Ectodermal cell (in vitro differentiated cells): ENCODE results near the gene CRIM1.

Experiments
- H3K27ac ChIP-seq: 2 replicates; pipeline ENCODE4 v1.7.0; 2013; ENCODE audit warnings: mild to moderate bottlenecking, low read depth, low read length; ENCODE audit not compliant: insufficient read depth, poor library complexity, severe bottlenecking
- H3K27me3 ChIP-seq: 2 replicates; pipeline ENCODE4 v1.7.0; 2013; ENCODE audit warnings: mild to moderate bottlenecking, low read length; ENCODE audit not compliant: insufficient read depth, control insufficient read depth, poor library complexity, severe bottlenecking
- H3K36me3 ChIP-seq: one replicate; pipeline ENCODE4 v1.7.0; 2013; ENCODE audit warnings: low read length; ENCODE audit not compliant: control insufficient read depth, insufficient read depth
- H3K4me1 ChIP-seq: one replicate; pipeline ENCODE4 v1.7.0; 2013; ENCODE audit warnings: low read length; ENCODE audit not compliant: control insufficient read depth, insufficient read depth
- H3K4me3 ChIP-seq: 2 replicates; pipeline ENCODE4 v1.7.0; 2013; ENCODE audit warnings: low read depth, low read length, control low read depth; ENCODE audit not compliant: insufficient read depth
- H3K9me3 ChIP-seq: 2 replicates; pipeline ENCODE4 v1.7.0; 2013; ENCODE audit warnings: mild to moderate bottlenecking, low read length, moderate library complexity; ENCODE audit not compliant: control insufficient read depth
- WGBS, 2 experiments: methylation state at CpG; one replicate each; pipeline ENCODE4 v1.1.7; 2013; ENCODE audit warnings: missing lambda C conversion rate in 2 of 2; 5-methylcytosine and 5-hydroxymethylcytosine counted together

Gene CRIM1

DNA sequence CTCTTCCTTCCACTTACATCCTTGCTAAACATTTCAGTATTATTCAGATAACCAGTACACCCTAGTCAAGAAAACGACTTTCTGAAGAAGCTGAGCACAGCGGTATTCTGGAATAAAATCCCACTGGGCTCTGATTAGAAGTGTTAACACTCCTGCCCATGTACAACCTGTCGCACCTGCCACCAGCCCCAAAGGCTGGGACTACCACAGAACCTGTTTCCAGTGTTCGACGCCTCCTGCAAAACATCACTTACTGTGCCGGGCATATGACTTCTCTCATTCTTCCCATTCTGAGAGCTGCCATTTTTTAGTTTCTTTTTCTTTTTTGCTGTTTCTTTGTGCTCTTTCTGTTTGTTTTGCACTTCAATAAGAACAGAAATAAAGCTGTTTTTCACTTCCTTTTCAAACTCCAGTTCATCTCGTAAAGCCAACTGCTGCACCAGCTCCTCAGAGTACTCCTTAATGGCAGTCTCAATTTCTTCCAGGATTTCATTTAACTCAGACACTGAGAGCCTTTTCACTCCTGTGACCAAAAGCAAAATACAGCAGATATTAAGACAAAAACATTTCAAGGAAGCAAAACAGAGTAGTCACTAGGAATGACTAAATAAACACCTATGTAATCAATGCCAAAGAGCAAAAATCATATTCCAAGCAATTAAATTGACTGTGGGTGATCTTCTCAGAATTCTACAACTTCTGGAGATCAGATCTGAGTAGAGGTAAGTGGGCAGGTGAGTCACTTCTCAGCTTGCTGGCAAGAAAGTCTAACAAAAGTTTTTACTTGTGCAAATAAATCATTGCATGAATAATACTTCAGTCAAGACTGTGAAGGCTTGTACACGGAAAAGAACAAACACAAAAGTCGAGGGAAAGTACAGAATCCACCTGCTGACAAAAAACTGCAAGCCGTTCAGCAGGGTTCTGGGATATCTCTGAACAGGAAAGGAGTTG, 223.0 kb downstream of the CRIM1 start:
- Histone ChIP-seq H3K36me3 (peaks cover 40% of the 10 kb centered on the region), H3K9me3 (no peaks in the 10 kb centered on the region), H3K27me3 (no peaks in the 10 kb centered on the region), H3K4me3 (no peak overlapping the region), H3K4me1 (no peaks in the 10 kb centered on the region), H3K27ac (no peak overlapping the region)
- WGBS, 2 experiments: 92 to 95% methylated on average over 10 of the region's 10 CpGs

- peaks cover 46% of the 10 kb centered on the region for H3K36me3 ChIP-seq
- H3K4me3 ChIP-seq: no peak overlapping the region
- H3K4me1 ChIP-seq: no peaks in the 10 kb centered on the region
- H3K27ac ChIP-seq: no peak overlapping the region
- H3K27me3 ChIP-seq: no peaks in the 10 kb centered on the region
- no peaks in the 10 kb centered on the region for H3K9me3 ChIP-seq
Observed at GRCh38 chr2:36579297-36579664, 223.7 kb downstream of the CRIM1 start.

- WGBS, 2 experiments: 92 to 94% methylated on average over 5 of the region's 5 CpGs
- H3K36me3 ChIP-seq: peaks cover 41% of the 10 kb centered on the region
Observed at GRCh38 chr2:36582538-36582937, 227.0 kb downstream of the CRIM1 start.

GRCh38 chr2:36582951-36583350, 227.4 kb downstream of the CRIM1 start:
- H3K27ac ChIP-seq: no peak overlapping the region
- no peaks in the 10 kb centered on the region for H3K27me3 ChIP-seq
- peaks cover 36% of the 10 kb centered on the region for H3K36me3 ChIP-seq
- H3K9me3 ChIP-seq: no peaks in the 10 kb centered on the region
- H3K4me3 ChIP-seq: no peak overlapping the region
- 92% methylated on average over 3 of the region's 3 CpGs for WGBS, 2 experiments
- H3K4me1 ChIP-seq: no peaks in the 10 kb centered on the region

More at GRCh38 chr2:36582538-36582937, 227.0 kb downstream of the CRIM1 start:
- Histone ChIP-seq H3K27me3 (no peaks in the 10 kb centered on the region), H3K4me3 (no peak overlapping the region), H3K9me3 (no peaks in the 10 kb centered on the region), H3K4me1 (no peaks in the 10 kb centered on the region), H3K27ac (no peak overlapping the region)

- Histone ChIP-seq H3K4me3 (no peak overlapping the region), H3K9me3 (no peaks in the 10 kb centered on the region), H3K27ac (peak overlapping the region; percentile 23), H3K27me3 (no peaks in the 10 kb centered on the region), H3K36me3 (peaks cover 27% of the 10 kb centered on the region), H3K4me1 (no peaks in the 10 kb centered on the region)
- WGBS, 2 experiments: 100% methylated on average over 1 of the region's 1 CpG
Observed at GRCh38 chr2:36584148-36584794, 228.7 kb downstream of the CRIM1 start.

- Histone ChIP-seq H3K27me3 (no peaks in the 10 kb centered on the region), H3K36me3 (peaks cover 17% of the 10 kb centered on the region), H3K4me1 (no peaks in the 10 kb centered on the region), H3K9me3 (no peaks in the 10 kb centered on the region), H3K27ac (no peak overlapping the region), H3K4me3 (no peak overlapping the region)
- WGBS, 2 experiments: 95 to 99% methylated on average over 6 of the region's 6 CpGs
Observed at GRCh38 chr2:36586672-36587071, 231.1 kb downstream of the CRIM1 start.

DNA sequence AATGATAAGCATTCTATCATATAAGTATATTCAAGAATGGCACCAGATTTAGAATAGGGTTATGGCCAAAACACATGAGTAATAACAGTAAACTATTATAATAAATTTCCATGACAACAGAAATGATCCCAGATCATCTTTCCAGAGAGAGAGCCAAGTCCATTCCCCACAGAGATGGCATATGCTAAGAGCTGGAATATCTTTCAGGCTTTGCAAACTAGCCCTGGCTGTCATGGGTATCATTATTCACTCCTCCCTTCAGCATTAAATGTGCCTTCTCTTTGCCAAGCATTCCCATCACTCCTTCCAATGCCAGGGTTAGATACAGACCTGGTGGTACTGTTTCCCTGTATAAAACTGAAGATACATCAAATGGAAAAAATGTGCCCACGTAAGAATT, 231.5 kb downstream of the CRIM1 start:
- no peaks in the 10 kb centered on the region for H3K4me1 ChIP-seq
- H3K27ac ChIP-seq: no peak overlapping the region
- no peaks in the 10 kb centered on the region for H3K9me3 ChIP-seq
- H3K36me3 ChIP-seq: peaks cover 17% of the 10 kb centered on the region
- no peak overlapping the region for H3K4me3 ChIP-seq
- no peaks in the 10 kb centered on the region for H3K27me3 ChIP-seq
- WGBS, 2 experiments: 96 to 100% methylated on average over 1 of the region's 1 CpG

DNA sequence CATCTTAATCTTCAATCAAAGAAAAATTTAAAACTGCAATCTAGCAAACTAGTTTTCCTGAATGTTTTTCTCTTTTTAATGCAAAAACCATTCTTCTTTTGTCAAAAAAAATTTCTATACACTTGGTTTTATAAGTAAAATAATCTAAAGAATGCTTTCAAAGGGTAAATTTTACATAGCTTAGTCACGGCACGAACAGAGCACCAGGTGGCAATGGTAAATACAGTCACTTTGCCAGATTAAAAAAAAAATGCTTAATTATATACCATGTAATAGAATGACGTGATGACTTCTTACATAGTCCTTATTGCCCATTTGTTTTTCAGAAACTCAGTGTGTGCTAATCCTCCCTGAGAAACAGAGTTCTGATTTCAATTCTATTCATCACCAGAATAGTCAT, 232.0 kb downstream of the CRIM1 start:
- H3K36me3 ChIP-seq: peaks cover 16% of the 10 kb centered on the region
- WGBS, 2 experiments: 93 to 100% methylated on average over 1 to 2 of the region's 3 CpGs
- H3K4me3 ChIP-seq: no peak overlapping the region
- H3K4me1 ChIP-seq: no peaks in the 10 kb centered on the region
- no peaks in the 10 kb centered on the region for H3K27me3 ChIP-seq
- no peak overlapping the region for H3K27ac ChIP-seq
- H3K9me3 ChIP-seq: no peaks in the 10 kb centered on the region

DNA sequence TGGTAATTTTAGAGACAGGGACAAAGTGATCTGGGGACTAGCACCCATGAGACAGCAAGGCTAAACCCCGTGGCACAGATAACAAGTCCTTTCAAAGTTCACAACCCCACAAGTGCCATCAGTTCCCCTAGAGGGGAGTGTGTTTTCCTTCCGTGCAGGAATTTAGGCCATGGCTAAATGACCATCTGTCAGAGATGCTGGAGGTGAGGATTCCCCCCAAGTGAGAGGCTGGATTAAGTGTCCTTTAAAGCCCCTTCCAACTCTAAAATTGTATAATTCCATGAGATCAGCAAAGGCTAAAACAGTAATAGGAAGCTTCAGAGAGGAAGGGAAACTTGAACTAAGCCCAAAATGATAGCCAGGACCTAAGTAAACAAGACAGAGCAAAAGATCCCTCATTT, 233.7 kb downstream of the CRIM1 start:
- Histone ChIP-seq H3K9me3 (no peaks in the 10 kb centered on the region), H3K36me3 (peaks cover 2% of the 10 kb centered on the region), H3K4me1 (no peaks in the 10 kb centered on the region), H3K27me3 (no peaks in the 10 kb centered on the region), H3K27ac (no peak overlapping the region), H3K4me3 (no peak overlapping the region)
- 90 to 100% methylated on average over 2 of the region's 2 CpGs for WGBS, 2 experiments

DNA sequence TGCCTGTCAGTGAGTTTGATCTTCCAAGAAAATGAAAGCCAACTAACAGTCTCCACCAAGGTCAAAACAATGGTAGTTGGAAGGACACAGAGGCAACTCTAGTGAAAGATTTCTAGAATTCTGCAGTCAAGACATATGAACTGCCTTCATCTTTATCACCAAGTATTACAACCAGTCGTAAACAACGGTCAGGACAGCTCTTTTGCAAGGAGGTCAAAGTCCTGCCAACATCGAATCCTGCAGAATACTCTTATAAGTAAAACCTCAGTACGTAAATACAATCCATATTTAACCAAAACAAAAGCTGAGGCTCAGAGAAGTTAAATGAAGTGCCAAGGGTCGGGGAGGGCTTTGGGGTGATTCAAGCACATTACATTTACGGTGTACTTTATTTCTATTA, 239.3 kb downstream of the CRIM1 start:
- no peaks in the 10 kb centered on the region for H3K36me3 ChIP-seq
- H3K4me1 ChIP-seq: peaks cover 7% of the 10 kb centered on the region
- H3K27me3 ChIP-seq: peaks cover 15% of the 10 kb centered on the region
- WGBS, 2 experiments: 94 to 96% methylated on average over 4 to 6 of the region's 6 CpGs
- no peak overlapping the region for H3K27ac ChIP-seq
- no peaks in the 10 kb centered on the region for H3K9me3 ChIP-seq
- H3K4me3 ChIP-seq: no peak overlapping the region
